ENCODE results near the gene RPL29. TPM values are rescaled to one million over a fixed set of nuclear protein-coding genes. Genes with fewer than 3 reads are reported as not detected.

Gene RPL29
- total RNA-seq, 2 experiments from 2014 or later, result 1,575 to 1,589 TPM

DNA sequence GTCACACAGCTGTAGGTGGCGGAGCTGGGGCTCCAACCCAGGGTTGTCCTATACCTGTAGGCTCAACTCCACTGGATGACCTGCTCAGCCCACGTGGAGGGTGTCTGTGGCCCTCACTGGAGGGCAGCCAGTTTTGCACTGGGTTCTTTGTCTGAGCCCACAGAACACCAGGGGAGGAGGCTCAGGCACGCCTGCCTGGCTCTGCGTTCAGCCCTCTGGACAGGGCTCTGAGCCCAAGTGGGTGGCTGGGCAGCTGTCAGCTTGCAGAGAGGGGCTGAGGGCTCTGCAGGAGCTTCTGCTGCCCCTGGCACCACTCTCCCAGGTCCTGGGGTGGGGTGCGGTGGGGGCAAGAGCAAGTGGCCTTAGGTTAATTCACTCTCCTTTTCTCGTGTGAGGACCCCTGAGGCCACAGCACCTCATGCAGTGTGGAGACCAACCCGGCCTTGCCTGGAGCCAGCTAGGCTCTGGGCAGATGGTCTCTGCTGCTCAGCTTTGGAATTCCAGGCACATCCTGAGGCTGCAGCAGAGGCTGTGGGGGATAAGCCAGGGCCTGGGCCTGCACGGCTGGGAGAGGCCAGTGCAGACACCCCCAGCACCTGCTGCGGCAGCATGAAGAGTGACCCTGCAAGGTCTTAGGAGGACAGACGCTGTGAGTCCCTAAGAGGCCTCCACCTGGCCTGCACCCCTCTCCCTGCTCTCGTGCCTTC, 37.2 kb upstream of the RPL29 start:
- Mint-ChIP-seq H3K27ac (no peak overlapping the region), H3K4me1 (no peaks in the 10 kb centered on the region), H3K4me3 (no peak overlapping the region), H3K36me3 (no peaks in the 10 kb centered on the region), H3K27me3 (no peaks in the 10 kb centered on the region), H3K9me3 (no peaks in the 10 kb centered on the region)
- DNase-seq, result no peak

DNA sequence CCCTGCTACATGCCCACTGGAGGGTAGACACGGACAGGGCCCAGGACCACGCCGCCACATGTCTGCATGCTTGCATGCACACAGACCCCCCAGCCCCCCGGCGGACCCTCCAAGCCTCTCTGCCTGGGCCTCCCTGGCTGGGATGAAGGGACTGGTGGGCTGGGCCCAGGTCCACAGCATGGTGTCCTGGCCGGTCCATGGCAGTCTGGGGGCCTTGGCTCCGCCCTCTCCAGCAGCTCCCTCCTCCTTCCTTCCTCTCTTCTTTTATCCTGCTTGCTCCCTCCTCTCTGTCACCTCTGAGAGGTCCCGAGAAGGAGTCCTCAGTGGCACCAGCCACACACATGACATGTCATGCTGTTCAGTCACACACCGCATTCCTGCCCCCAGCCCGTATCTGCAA, 36.2 kb upstream of the RPL29 start:
- no peaks in the 10 kb centered on the region for H3K4me1 Mint-ChIP-seq
- H3K4me3 Mint-ChIP-seq, result no peak overlapping the region
- no peaks in the 10 kb centered on the region for H3K36me3 Mint-ChIP-seq
- no peaks in the 10 kb centered on the region for H3K9me3 Mint-ChIP-seq
- no peaks in the 10 kb centered on the region for H3K27me3 Mint-ChIP-seq
- no peak overlapping the region for H3K27ac Mint-ChIP-seq
- DNase-seq, result no peak

DNA sequence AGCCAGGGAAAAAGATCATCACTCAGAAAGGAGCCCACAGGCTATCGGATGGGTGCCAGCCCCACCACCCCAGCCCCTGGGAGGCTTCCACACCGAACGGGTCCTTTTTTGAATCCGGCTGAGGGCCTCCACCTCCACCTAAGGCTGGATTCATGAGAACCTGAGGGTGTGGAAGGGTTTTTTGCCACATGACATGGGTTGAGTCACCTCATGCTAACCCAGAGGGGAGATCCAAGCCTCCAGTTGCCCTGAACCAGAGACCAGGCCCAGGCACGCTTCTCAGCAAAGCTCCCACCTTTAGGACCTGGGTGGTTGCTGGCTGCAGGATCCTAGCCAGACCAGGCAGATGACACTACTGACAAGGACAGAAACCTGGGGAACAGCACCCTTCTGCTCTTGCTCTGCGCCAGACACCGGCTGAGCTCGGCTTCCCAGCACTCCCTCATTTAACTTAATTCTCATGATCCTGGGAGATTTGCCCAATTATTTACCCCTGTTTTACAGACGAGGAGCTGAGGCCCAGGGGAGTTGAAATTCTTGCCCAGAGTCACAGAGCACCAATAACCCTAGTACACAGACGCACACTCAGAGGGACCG, 35.1 kb upstream of the RPL29 start:
- Mint-ChIP-seq H3K4me3 (no peak overlapping the region), H3K36me3 (no peaks in the 10 kb centered on the region), H3K4me1 (no peaks in the 10 kb centered on the region), H3K27me3 (no peaks in the 10 kb centered on the region), H3K27ac (no peak overlapping the region), H3K9me3 (no peaks in the 10 kb centered on the region)
- DNase-seq, result no peak

DNA sequence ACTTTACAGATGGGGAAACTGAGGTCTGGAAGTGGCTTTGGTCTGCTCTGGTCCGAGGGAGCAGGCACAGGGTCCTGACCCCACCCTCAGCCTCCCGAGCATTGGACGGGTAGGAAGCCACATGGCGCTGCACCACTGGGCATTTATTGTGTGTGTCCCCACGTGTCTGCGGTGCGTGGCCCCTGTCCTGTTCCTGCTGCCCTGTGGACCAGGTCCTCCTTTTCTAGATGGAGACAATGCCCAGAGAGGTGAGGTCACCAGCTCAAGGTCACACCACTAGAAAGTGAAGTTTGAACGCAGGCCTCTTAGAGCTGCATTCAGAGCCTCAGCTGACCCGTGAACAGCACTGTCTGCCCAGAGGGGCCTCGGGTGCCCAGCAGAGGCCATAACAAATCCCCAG, 33.8 kb upstream of the RPL29 start:
- no peak for DNase-seq
- no peaks in the 10 kb centered on the region for H3K36me3 Mint-ChIP-seq
- H3K27ac Mint-ChIP-seq, result no peak overlapping the region
- H3K4me3 Mint-ChIP-seq, result no peak overlapping the region
- H3K4me1 Mint-ChIP-seq, result no peaks in the 10 kb centered on the region
- no peaks in the 10 kb centered on the region for H3K9me3 Mint-ChIP-seq
- no peaks in the 10 kb centered on the region for H3K27me3 Mint-ChIP-seq

DNA sequence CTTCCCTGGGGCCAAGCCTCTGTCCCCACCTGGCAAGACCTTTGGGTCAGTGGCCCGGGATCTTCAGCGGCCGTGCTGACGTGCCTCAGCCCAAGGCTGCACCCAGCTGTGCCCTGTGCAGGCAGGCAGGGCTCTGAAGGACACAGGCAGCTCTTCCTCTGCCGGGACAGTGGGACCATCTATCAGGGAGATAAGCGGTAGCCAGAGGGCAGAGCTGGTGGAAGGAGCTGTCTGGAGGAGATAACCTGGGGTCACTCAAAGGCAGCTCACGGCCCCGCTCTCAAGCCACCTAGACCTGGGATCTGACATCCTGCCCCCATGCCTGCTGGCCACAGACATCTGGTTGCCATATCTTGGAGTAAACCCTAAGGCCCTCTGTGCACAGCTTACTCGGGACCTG, 33.4 kb upstream of the RPL29 start:
- Mint-ChIP-seq H3K4me3 (no peak overlapping the region), H3K27ac (no peak overlapping the region), H3K4me1 (no peaks in the 10 kb centered on the region), H3K27me3 (no peaks in the 10 kb centered on the region), H3K36me3 (no peaks in the 10 kb centered on the region), H3K9me3 (no peaks in the 10 kb centered on the region)
- no peak for DNase-seq

DNA sequence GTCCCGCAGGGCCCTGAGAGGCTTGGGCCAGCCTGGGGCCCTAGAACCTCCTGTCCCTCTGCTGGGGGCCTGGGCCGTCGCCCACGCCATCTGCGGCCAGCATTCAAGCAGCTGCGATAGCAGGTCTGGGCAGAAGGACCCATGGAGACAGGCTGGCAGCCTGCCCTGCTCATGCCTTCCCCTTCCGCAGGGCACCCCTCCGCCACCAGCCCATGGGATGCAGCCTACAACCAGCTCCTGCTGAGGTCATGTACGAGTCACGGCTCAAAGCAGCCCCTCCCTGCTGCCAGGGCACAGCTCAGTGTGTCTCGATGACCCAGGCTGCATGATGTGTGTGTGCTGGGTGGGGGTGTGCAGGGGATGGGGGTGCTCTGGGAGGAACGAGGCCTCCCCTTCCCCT, 32.9 kb upstream of the RPL29 start:
- no peak overlapping the region for H3K4me3 Mint-ChIP-seq
- no peaks in the 10 kb centered on the region for H3K9me3 Mint-ChIP-seq
- H3K36me3 Mint-ChIP-seq, result no peaks in the 10 kb centered on the region
- no peaks in the 10 kb centered on the region for H3K27me3 Mint-ChIP-seq
- no peak overlapping the region for H3K27ac Mint-ChIP-seq
- H3K4me1 Mint-ChIP-seq, result no peaks in the 10 kb centered on the region
- no peak for DNase-seq

DNA sequence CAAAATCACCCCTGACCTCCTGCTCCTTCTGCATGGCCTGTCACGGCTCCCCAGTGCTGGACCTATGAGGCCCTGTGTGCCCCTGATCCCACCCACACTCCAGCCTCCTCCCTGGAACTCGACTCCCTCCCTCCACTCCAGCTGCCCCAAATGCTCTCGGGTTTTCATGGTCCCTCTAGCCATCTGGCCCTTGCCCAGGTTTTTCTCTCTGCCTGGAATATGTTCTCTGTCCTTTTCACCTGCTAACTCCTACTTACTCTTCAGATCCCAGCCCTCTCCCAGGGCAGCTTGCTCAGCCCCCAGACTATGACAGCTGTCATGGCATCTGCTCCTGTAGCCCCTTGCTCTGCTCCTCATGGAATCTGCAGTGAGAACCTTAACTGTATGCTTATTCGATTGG, 30.3 kb upstream of the RPL29 start:
- Mint-ChIP-seq H3K4me3 (no peak overlapping the region), H3K36me3 (no peaks in the 10 kb centered on the region), H3K27me3 (no peaks in the 10 kb centered on the region), H3K9me3 (no peaks in the 10 kb centered on the region), H3K27ac (no peak overlapping the region), H3K4me1 (no peaks in the 10 kb centered on the region)
- no peak for DNase-seq

DNA sequence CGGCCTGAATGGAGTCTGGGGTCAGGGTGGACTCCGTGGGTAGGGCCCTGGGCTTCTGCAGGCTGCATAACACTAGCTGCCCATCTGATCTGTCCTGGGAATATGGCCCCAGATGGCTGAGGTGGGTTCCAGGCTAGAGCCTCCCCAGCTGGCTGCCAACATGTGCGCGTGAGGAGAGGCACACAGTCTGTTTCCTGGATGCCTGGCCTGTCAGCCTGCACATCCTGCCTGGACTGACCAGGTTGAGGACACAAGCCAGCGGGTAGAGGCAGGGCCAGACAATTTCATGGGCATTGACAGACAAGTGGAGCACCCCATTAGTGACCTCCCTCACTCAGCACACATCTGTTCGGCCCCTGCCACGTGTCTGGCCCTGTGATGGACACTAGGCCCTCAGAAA, 29.8 kb upstream of the RPL29 start:
- H3K27ac Mint-ChIP-seq, result no peak overlapping the region
- H3K27me3 Mint-ChIP-seq, result no peaks in the 10 kb centered on the region
- no peak for DNase-seq
- H3K4me1 Mint-ChIP-seq, result no peaks in the 10 kb centered on the region
- H3K36me3 Mint-ChIP-seq, result no peaks in the 10 kb centered on the region
- no peak overlapping the region for H3K4me3 Mint-ChIP-seq
- H3K9me3 Mint-ChIP-seq, result no peaks in the 10 kb centered on the region

DNA sequence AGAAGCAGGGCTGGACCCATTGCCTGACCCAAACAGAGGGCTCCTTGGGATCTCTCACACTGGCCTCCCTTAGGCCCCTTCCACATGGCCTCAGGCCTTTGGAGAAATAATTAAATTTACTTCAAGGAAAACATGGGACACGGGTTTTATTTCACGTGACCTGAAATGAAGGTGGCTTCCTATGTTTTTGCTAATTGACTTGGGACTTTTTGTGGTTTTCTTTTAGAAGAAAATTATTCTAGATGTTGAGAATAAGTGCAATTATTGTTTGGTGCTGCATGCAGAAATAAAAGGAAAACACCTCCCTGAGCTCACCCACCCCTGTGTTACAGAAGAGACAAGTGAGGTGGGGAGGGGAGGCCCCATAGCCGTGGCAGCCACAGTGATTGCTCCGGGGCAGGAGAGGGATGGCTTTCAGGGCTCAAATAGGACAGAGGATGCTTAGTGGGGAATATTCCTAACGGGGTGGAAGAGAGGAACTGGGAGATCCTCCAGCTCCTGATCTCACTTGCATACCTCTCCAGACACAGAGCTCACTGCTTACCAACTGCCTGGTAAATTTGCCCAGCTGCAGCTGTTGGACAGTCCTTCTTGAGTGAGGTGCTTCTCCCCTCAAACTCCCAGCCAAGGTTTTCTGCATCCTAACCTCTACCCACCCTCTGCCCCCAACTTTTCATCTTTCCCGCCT, 29.2 kb upstream of the RPL29 start:
- H3K4me1 Mint-ChIP-seq, result no peaks in the 10 kb centered on the region
- no peak overlapping the region for H3K27ac Mint-ChIP-seq
- no peak for DNase-seq
- no peak overlapping the region for H3K4me3 Mint-ChIP-seq
- H3K27me3 Mint-ChIP-seq, result no peaks in the 10 kb centered on the region
- H3K9me3 Mint-ChIP-seq, result no peaks in the 10 kb centered on the region
- no peaks in the 10 kb centered on the region for H3K36me3 Mint-ChIP-seq

DNA sequence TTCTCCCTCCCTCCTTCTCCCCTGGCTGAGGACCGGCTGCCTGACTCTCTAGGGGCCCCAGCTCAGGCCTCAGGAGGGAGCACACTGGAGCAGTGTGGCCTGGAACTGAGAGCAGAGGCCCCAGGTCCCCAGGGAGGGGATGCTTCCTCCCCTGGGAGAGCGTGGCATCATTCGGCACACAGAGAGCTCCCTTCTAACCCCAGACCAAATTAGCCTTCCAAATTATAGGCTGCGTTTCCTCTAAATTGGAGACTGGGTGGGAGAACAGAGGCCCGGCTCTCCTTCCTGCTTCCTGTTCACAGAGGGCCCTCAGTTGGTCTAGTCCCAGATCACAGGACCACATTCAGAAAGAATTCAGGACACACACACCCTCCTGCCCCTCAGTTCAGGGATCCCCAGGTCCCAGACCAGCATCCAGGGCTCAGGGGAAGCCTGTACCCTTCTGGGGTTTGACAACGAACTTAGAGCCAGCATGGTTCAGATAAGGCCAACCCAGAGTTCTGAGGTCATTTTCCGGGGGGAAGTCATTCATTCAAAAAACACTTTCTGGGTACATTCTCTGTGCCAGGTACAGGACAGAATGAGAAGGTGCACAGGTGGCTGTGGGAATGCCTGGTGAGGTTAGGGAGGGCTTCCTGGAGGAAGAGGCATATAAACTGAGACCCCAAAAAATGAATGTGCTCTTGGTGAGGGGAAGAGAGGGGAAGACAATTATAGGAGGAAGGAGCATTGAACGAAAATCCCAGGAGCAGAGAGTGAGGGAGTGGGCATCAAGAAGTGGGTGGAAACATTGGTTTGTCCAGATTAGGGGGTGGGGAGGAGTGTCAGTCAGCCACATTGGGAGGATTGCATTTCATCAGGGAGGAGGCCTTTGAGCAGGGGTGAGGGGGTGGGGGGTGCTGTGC, 28.4 kb upstream of the RPL29 start:
- no peaks in the 10 kb centered on the region for H3K27me3 Mint-ChIP-seq
- no peak for DNase-seq
- H3K4me3 Mint-ChIP-seq, result no peak overlapping the region
- no peaks in the 10 kb centered on the region for H3K4me1 Mint-ChIP-seq
- no peak overlapping the region for H3K27ac Mint-ChIP-seq
- no peaks in the 10 kb centered on the region for H3K36me3 Mint-ChIP-seq
- no peaks in the 10 kb centered on the region for H3K9me3 Mint-ChIP-seq

DNA sequence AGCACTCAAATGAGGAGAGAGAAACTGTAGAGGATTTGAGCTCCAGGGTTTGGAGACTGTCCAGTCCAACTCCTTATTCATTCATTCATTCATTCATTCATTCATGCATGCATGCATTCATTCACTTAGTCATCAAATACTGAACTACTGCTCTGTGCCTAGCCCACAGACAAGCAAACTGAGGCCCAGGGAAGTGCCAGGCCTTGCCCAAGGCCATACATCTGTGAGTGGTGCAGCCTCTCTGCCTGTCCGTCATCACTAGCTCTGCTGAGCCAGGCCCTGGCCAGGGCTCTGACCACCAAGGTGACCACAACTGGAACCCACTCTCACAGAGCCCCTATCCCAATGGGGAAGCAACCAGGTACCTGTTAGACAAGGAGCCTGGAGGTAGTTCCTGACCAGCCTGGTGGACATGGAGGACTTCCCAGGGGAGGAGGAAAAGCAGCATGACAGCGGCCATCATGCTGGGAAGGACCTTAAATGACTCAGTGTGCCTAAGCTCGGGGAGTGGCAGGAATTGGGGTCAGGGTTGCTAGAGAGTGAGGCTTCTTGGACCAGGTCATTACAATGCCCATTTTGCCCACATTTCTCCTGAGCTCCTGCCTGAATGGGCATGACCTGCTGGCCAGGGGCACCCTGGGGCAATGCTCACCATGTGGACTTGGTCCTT, 27.5 kb upstream of the RPL29 start:
- no peak overlapping the region for H3K27ac Mint-ChIP-seq
- H3K4me1 Mint-ChIP-seq, result no peaks in the 10 kb centered on the region
- no peak overlapping the region for H3K4me3 Mint-ChIP-seq
- DNase-seq, result no peak
- no peaks in the 10 kb centered on the region for H3K9me3 Mint-ChIP-seq
- H3K36me3 Mint-ChIP-seq, result no peaks in the 10 kb centered on the region
- H3K27me3 Mint-ChIP-seq, result no peaks in the 10 kb centered on the region

DNA sequence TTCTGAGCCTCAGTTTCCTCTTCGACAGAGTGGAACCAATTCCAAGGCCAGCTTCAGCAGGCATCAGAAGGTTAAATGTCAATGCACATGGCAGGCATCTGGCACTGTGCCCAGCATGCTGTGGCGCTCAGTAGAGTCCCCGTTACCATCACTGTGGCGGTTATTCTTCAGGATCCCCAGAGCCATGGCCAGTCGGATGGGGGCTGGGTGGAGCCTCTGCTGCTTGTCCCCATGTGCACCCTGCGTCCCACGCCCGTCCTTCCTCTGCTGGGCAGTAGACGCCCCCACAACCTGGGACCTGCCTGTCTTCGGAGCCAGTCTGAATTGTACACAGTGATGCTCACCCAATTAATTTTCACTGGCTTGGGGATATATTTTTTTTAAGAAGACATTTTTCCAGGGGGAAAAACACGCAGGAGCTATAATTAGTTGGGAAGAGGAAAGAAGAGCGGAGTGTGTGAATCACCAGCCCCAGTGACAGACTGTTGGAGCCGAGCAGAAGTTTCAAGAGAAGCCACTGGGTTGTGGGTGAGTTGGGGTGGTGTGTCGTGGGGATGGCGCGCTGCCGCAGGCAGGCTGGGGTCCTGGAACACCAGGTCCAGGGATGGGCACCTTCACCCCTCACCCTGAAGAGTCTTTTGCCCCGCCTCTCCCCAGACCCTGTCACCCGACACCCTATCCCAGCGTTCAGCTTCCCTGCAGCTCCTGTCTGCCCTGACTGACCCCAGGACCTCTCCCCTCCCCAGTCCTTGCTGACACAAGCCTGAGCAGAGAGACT, 26.8 kb upstream of the RPL29 start:
- Mint-ChIP-seq H3K27ac (no peak overlapping the region), H3K36me3 (no peaks in the 10 kb centered on the region), H3K27me3 (no peaks in the 10 kb centered on the region), H3K9me3 (no peaks in the 10 kb centered on the region), H3K4me3 (no peak overlapping the region), H3K4me1 (no peaks in the 10 kb centered on the region)
- DNase-seq, result no peak

DNA sequence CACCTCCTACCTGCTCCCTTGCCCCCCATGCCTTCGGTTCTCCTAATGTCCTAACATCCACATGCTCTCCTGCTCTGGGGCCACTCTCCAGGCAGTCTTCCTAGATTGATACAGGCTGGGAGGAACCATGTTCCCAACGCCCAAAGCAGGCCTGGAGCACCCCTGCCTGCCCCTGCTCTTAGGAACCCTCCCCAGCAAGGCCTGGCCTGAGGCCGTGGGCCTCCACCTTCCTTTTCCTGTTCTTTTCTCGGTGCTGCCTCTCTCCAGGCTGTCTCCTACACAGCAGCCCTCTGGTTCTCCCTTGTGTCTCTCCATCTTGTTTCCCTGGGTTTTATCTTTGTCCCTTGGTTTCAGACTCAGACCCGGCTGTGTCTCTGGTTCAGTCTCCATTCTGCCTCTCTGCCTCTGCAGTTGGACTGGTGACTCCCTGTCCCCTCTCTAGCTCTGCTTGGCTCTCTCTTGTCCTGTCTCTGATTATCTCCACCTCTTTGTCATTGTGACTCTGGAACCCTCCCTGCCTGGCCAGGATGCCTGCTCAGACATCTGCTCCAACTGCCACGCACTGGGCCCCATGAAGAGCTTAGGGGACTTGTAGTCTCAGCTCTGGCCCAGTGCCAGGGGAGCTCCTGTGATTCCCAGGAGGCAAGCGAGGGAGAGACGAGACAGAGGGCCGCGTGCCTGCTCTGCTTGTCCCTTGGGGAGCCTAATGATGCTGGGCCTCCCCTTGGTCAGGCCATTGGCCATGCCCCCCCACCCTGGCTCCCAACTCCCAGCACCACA, 26.0 kb upstream of the RPL29 start:
- Mint-ChIP-seq H3K27ac (no peak overlapping the region), H3K9me3 (no peaks in the 10 kb centered on the region), H3K4me3 (no peak overlapping the region), H3K4me1 (no peaks in the 10 kb centered on the region), H3K27me3 (no peaks in the 10 kb centered on the region), H3K36me3 (no peaks in the 10 kb centered on the region)
- DNase-seq, result no peak

DNA sequence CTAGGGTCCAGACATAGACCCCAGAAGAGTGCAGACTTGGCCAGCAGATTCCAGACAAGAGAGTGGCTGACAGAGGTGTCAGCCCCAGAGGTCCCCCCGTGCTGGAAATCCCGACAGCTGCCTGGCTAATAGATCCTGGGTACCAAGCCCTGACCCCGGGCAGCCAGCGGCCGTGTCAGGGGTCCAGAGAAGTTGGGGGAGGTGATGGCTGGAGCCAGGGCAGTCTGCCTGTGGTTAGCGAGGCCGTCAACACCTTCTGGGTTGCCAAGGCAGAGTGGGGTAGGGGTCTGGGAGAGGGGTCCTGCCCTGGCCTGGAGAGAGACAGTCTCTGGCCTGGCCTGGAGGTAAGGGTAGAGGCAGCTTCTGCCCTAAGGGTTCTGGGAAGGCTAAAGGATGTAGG, 25.1 kb upstream of the RPL29 start:
- H3K4me3 Mint-ChIP-seq, result no peak overlapping the region
- no peak overlapping the region for H3K27ac Mint-ChIP-seq
- DNase-seq, result no peak
- H3K27me3 Mint-ChIP-seq, result no peaks in the 10 kb centered on the region
- no peaks in the 10 kb centered on the region for H3K36me3 Mint-ChIP-seq
- no peaks in the 10 kb centered on the region for H3K4me1 Mint-ChIP-seq
- H3K9me3 Mint-ChIP-seq, result no peaks in the 10 kb centered on the region

Measured in activated naive CD8-positive, alpha-beta T cell treated with anti-CD3 and anti-CD28 coated beads for 36 hours (primary cell).